GM21390 (cell line): ENCODE measurements around the gene PTRHD1.

Source experiments
- ATAC-seq: cut with Tn5 transposase; IDR thresholded peaks from one replicate; pipeline ENCODE4 v1.9.1; 2021; ENCODE audit not compliant: unreplicated experiment

The PTRHD1 gene

DNA sequence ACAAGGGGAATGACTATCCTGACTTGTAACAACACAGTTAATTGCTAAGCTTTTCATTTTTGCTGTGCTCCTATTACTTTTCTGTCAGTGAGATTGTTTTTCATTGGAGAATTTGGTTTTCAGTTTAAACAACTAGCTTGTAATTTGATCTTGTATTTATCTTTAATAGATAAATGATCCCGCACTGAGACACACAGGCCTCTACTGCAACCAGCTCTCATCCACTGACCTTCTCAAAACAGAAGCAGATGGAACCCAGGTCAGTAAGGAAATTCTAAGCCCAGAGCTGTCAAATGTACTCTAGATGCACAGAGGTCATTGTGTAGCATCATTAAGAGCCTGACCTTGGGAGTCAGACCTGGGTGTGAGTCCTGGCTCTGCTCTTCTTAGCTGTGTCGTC lies 30.7 kb downstream of the PTRHD1 start:
- ATAC-seq = no peak

DNA sequence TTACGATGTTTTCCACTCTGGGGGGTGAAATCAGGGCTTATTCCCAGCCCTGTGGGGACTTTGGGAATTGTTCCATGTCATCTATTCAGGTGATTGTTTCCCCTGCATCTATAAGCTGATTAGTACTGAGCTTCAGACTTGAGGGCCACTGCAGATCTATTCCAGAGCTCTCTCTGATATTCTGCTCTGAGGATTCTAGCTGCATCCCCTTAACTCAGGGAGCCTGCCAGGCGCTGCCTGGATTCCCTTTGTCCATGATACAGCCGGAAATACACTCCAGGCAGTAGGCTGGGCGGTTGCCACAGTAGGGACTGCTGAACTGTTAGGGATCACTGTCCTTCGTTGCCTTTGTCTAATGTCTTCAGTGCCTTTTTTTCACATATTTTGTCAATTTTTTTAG lies 31.3 kb downstream of the PTRHD1 start:
- ATAC-seq = no peak

DNA sequence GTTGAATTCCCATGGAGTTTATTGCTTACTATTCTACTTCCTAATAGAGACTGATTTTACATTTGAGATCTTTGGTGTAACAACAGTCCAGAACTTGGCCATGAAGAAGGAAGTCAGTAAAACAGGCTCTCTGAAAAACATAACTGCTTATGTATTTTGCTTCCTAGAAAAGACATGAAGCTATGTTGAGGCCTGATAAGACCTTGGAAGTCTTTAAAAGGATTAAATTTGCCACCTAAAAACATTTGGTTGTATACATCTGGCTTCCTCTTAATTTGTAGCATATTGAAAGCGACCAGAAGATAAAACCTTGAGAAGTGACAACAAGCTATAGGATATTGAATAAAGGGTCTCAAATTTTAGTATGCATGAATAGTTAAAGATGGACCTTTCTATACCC lies 36.4 kb downstream of the PTRHD1 start:
- ATAC-seq = no peak

DNA sequence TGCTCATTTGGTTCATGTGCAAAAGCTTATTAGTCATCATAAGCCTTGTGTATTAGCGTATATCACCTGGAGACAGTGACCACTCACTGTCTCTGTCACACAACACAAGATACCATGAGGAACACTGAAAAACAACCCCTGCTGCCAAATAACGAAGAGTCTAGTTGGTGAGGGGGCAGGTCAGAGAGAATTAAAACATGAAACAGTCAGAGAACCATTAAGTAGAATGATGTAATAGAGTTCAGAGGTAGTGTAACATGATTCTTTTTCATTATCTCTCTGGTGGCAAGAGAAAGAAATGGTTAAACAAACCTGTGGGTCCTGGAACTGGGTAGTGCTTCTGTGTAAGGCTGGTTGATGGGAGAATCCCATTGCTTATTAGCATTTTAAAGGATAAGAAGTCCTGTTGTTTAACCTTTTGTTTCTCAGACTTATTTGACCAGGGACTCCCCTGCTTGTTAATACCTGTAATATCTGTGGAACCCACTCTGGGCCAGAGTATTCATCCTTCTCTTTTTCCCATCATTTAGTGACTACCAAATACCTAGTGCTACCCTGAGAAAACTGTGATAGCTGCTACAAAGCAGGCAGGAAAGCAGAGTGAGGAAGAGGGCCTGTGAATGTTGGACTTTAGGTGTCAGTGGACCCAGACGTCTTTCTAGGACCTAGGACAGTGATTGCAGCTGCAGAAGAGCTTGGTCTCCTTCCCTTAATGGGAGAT lies 38.0 kb downstream of the PTRHD1 start:
- no peak for ATAC-seq

DNA sequence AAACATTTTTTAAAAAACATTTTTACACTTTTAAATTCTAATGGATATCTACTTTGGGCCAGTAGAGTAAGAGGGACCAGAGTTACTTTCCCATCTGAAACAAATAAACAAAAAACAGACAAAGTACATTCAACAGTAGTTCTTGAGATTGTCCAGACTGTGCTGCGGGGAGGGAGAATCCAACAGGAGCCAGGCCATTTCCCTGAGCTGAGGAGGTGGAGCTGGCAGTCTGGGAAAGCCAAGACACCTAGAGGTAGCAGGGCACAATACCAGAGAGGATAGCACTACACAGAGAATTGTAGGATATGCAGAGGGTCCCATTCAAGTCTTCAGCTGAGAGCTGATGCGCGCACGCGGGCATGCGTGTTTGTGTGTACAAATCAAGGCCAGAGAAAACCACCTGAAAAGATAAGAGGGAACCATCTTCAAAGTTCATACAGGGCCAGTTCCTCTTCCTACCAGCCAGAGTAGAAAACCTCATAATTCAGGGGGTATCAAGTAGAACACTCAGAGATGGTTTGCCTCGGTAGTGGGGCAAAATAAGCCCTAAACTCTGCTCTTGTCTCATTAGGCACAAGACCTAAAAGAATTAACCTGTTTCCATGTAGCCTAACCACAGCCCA lies 44.0 kb downstream of the PTRHD1 start:
- no peak for ATAC-seq

DNA sequence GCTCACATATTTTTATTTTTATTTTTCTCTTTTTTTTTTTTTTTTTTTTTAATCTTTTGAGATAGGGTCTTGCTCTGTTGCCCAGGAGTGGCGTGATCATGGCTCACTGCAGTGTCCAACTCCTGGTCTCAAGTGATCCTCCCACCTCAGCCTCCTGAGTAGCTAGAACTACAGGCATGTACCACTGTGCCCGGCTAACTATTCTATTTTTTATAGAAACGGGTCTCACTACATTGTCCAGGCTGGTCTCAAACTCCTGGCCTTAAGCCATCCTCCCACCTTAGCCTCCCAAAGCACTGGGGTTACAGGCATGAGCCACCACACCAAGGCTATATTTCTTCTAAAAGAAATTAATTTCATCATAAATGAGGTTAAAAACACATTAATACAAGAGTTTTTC lies 45.9 kb downstream of the PTRHD1 start:
- ATAC-seq = no peak

DNA sequence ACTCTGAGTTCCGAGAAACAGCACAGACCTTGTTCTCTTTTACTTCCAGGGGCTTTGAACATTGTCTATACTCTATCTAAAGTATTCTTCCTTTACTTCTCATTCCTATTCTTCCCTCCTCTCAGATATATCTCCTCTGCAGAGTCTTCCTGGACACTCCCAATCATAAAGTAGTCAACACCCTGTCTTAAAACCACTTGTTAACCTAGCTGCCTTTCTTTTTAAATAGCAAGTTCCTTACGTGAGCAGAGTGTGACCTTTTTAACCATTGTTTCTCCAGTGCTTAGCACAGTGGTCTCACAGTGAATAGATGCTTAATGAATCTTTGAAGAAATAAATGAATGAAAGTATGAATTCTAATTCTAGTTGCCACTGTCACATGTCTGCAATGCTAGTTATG lies 47.4 kb downstream of the PTRHD1 start:
- no peak for ATAC-seq

DNA sequence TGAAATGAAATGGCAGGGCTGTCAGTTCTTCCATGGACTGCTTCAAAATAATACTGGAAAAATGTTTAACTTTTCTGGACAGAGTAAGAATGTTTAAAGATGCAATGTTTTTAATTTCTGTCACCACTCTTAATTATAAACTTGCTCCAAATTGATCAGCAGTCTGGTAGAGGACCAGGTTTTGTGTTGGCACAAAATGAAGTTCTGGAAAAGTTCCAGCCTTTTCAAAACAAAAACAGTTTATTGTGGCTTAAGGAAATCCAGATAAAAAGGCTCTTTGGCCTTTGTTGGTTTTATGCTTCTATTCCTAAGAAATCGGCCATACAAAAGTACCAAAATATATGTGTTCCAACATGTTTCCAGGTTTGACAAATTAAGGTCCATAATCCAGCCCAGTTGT lies 48.8 kb downstream of the PTRHD1 start:
- no peak for ATAC-seq

DNA sequence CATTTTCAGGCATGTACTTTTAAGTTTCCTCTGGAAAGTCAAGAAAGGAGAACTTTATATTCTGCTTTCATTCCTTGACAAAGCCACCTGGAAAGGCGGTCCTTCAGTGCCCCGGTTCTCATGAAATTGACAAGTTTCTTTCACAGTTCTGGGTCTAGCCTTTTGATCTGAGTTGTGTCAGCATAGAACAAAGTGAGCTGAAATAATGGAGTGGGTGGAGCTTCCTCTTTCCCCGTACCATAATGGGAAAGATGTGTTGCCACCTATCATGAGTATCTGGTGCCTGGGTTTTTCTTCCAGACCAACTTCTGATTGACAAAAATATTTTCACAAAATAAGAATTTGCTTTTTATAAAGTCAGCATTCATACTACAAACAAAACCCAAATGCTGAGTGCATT lies 49.3 kb downstream of the PTRHD1 start:
- ATAC-seq = no peak

DNA sequence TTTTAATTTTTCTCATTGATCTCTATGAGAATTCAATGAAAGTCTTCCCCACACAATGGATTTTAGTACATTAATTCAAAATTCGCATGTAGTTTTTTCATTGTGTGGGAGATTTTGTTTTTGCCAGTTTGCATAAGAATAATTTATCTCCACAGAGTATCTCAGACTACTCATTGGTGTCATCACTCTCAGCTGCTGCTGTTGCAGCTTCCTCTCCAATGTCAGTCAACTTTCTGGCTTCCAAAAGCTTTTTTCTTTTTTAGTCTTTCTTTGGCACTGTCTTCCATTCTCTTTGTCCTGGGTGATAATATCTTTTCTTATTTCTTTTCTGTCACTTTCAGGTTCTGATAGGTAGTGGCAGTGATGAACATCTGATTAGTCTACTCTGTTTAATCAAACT lies 50.5 kb downstream of the PTRHD1 start:
- no peak for ATAC-seq

DNA sequence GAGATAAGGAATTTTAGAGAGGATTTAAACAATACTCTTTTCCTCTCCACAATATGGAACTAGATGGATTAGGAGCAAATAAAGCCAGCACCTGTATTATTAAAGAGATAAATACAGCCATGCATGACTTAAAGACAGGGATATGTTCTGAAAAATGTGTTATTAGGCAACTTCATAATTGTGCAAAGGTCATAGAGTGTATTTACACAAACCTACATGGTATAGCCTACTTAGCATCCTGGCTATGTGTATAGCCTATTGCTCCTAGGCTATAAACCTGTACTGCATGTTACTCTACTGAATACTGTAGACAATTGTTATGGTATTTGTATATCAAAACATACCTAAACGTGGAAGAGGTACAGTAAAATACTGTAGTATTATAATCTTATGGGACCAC lies 53.0 kb downstream of the PTRHD1 start:
- ATAC-seq = no peak
